PFSK-1 (cell line): ENCODE measurements around the gene ZNF296.

ENCODE experiments used
- POLR2AphosphoS5 ChIP-seq: IDR thresholded peaks from 2 replicates; pipeline ENCODE4 v1.6.1; 2012; ENCODE audit warnings: low read depth, mild to moderate bottlenecking, control low read depth, low read length, moderate library complexity
- REST ChIP-seq, 2 experiments: IDR thresholded peaks; 2 replicates each; pipeline versions ENCODE4 v1.6.1 to v1.8.0; 2011 to 2012; ENCODE audit warnings: low read depth in 2 of 2, low read length in 2 of 2, control low read depth in 1 of 2, inconsistent platforms in 1 of 2, mild to moderate bottlenecking in 1 of 2, moderate library complexity in 1 of 2; ENCODE audit not compliant: insufficient read depth in 1 of 2

GRCh38 chr19:45094707-45095106 is 18.4 kb upstream of the ZNF296 start:
- TF ChIP-seq POLR2AphosphoS5 (no peak), REST (IDR thresholded peaks at IDR 0.05; ENCODE audit: insufficient read depth in 1 of 2, low read depth in 2 of 2, low read length in 2 of 2) (no peak)
